ENCODE data around the gene KLHL1. TPM values are rescaled to one million over a fixed set of nuclear protein-coding genes. Genes with fewer than 3 reads are reported as not detected.

KLHL1 gene
- total RNA-seq, 1 donor, result not detected

DNA sequence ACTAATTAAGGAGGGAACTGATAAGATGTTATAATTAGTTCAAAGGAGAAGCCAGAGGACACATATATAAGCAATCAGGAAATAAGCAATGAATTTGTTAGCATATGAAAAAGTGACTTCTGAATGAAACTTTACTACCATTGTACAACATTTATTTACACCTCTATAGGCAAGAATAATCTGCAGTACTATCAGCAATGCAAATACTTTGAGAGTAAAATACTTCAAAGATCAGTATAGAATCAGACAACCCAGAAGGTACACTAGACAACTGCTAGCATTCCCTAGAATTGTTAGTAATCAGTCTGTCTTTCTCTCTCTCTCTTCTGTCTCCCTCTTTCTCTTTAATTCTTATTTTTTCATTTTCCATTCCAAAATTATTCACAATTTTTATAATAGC is 197.5 kb downstream of the KLHL1 start:
- no peak for DNase-seq (ENCODE audit: low read depth)
- TF ChIP-seq, protein P1, sequence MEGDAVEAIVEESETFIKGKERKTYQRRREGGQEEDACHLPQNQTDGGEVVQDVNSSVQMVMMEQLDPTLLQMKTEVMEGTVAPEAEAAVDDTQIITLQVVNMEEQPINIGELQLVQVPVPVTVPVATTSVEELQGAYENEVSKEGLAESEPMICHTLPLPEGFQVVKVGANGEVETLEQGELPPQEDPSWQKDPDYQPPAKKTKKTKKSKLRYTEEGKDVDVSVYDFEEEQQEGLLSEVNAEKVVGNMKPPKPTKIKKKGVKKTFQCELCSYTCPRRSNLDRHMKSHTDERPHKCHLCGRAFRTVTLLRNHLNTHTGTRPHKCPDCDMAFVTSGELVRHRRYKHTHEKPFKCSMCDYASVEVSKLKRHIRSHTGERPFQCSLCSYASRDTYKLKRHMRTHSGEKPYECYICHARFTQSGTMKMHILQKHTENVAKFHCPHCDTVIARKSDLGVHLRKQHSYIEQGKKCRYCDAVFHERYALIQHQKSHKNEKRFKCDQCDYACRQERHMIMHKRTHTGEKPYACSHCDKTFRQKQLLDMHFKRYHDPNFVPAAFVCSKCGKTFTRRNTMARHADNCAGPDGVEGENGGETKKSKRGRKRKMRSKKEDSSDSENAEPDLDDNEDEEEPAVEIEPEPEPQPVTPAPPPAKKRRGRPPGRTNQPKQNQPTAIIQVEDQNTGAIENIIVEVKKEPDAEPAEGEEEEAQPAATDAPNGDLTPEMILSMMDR (IDR thresholded peaks at IDR 0.05; ENCODE audit: insufficient read depth, low read depth, low read length), result no peak
- no peak overlapping the region for H3K4me3 ChIP-seq (ENCODE audit: low read depth, low read length)

DNA sequence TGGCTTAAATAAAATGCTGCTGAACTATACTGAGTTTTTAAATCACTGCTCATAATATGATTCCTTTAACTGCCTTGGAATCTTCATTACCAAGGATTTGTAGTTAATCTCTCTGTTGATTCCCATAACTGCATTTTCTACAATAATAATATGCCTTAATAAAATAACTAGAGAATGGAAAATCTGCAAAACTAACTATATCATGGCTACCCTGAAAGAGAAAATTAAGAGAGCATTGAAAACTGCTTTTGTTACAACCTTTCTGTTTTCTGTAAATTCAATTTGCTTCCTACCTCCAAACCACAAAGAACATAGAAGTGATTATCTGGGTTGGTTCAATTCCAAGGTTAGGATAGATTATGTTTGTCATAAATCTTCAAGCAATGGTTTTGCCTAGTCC is 203.5 kb downstream of the KLHL1 start:
- TF ChIP-seq, protein P1 (IDR thresholded peaks at IDR 0.05; ENCODE audit: insufficient read depth, low read depth, low read length), result no peak
- no peak overlapping the region for H3K4me3 ChIP-seq (ENCODE audit: low read depth, low read length)
- DNase-seq (ENCODE audit: low read depth), result no peak

DNA sequence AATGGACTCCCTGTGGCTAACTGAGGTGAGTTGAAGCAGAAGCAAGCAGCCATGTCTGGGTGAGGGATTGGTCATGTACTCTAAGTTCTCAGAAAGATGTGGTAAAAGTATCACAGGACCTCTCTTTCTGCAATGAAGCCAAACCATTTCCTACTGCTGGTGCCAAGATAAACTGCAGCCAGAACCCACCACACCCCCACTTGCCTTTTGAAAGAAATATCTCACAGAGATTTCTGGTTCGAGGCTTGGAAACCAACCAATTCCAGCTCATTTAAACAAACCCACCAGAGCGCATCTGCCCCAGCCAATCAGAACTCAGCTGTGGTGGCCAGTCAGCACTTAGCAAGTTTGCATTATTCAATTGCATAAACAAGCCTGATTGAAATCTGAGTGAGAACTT is 205.2 kb downstream of the KLHL1 start:
- TF ChIP-seq, protein P1 (IDR thresholded peaks at IDR 0.05; ENCODE audit: insufficient read depth, low read depth, low read length), result no peak
- H3K4me3 ChIP-seq (ENCODE audit: low read depth, low read length), result no peak overlapping the region
- no peak for DNase-seq (ENCODE audit: low read depth)

DNA sequence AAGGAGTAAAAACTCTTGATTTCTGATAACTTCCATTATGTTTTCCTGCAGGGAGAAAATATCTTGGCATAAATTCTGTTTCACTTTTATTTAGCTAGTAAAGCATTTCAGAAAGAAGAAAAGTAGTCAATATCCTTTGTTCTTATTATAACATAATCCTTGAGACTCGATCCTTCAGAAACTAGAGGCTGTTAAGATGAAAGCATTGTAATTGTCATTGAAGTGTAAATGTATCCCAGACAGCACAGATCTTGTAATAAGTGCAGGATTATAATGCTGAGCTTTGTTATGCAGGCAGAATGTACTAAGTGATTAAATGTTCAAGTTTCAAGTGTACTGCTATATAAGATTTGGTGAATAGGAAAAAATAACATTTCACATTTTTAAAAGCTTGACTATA is 225.8 kb downstream of the KLHL1 start:
- no peak for DNase-seq (ENCODE audit: low read depth)
- no peak overlapping the region for H3K4me3 ChIP-seq (ENCODE audit: low read depth, low read length)
- TF ChIP-seq, protein P1 (IDR thresholded peaks at IDR 0.05; ENCODE audit: insufficient read depth, low read depth, low read length), result no peak

DNA sequence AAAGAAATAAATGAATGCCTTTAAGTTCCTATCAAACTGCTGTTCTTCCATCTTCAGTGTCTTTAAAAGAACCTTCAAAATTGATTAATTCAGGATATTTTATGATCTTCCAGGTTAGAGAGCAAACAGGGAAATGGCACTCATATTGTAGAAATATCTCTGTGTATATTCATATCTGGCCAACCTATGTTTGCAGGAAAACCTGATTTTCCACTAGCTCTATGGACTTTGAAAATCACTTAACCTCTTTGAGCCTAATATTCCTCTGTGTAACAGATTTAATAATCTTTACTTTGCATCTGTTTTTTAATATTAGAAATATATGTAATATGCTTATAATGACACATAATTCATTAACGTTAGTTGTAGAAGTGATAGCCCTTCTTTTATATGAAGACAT is 228.3 kb downstream of the KLHL1 start:
- H3K4me3 ChIP-seq (ENCODE audit: low read depth, low read length), result no peak overlapping the region
- TF ChIP-seq, protein P1 (IDR thresholded peaks at IDR 0.05; ENCODE audit: insufficient read depth, low read depth, low read length), result no peak
- no peak for DNase-seq (ENCODE audit: low read depth)

DNA sequence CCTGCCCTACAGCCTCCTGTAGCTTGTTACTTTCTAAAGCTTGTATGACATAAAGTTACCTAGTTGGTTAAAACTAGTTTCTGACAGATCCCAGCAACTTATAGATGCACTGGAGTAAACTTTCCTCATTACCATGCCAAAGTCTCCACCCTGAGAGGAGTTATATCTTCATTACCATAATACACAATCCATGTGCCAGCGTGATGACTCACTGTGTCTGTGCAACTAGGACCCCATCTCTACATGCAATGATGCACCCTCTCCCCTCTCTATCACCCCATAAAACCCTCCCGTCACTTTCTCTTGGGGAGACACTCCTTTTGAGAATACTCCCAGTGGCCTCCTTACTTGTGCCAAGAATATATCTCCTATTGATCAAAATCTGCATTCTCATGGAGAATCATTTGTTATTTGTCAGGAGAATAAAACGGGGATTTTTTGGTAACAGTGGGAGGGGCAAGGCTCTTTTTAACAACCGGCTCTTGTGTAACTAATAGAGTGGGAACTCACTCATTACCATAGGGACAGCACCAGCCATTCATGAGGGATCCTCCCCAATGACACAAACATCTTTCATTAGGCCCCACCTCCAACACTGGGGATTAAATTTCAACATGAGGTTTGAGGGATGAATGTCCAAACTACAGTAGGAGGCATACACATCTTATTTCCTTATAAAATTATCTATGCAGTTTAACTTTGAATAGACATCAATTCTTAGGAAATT is 235.8 kb downstream of the KLHL1 start:
- TF ChIP-seq, protein P1 (IDR thresholded peaks at IDR 0.05; ENCODE audit: insufficient read depth, low read depth, low read length), result no peak
- no peak for DNase-seq (ENCODE audit: low read depth)
- no peak overlapping the region for H3K4me3 ChIP-seq (ENCODE audit: low read depth, low read length)

DNA sequence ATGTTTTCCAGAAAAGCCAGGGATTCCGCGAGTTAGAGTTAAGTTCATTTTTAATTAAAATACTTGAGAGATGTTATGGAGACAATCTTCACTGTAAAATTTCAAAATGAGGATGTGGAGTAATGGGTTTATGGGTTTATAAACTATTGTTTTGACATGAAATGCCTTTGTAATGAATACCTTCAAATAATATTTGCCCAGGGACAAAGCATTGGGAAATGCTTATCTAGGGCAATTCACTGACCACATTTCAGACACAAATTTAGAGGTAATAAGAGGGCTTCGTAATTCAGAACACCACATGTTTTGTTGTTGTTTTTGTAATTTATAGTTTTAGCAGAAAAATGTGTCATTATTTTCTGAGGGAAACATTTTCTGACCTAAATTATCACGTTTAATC is 241.7 kb downstream of the KLHL1 start:
- no peak for DNase-seq (ENCODE audit: low read depth)
- no peak overlapping the region for H3K4me3 ChIP-seq (ENCODE audit: low read depth, low read length)
- TF ChIP-seq, protein P1 (IDR thresholded peaks at IDR 0.05; ENCODE audit: insufficient read depth, low read depth, low read length), result no peak

Data from fibroblast of villous mesenchyme (primary cell).